HG03066 (cell line): Measurements from ENCODE around the gene DEPDC1B.
"Not testable (repeated sequence)": the region's sequence is repeated elsewhere in the genome, so short reads cannot be mapped to it uniquely, and the experiment has no call there.

ENCODE experiments used
- ATAC-seq: cut with Tn5 transposase; IDR thresholded peaks from one replicate; pipeline ENCODE4 v1.9.1; 2021; ENCODE audit warnings: low read depth; ENCODE audit not compliant: unreplicated experiment

The DEPDC1B gene

GRCh38 chr5:60699609-60700415 is at the start of gene DEPDC1B:
TSS of gene DEPDC1B (minus strand) at chr5:60700166. CDS start at chr5:60700093, 73 bp downstream.
- ATAC-seq = peak; percentile 91

- no peak for ATAC-seq
Observed at GRCh38 chr5:60744682-60745081, 44.7 kb upstream of the DEPDC1B start.

- ATAC-seq = no peak
Observed at GRCh38 chr5:60743511-60744314, 43.7 kb upstream of the DEPDC1B start.

- no peak for ATAC-seq
Observed at GRCh38 chr5:60740322-60740721, 40.4 kb upstream of the DEPDC1B start.

GRCh38 chr5:60738933-60739332 is 39.0 kb upstream of the DEPDC1B start:
- no peak for ATAC-seq

GRCh38 chr5:60738461-60738860 is 38.5 kb upstream of the DEPDC1B start:
- ATAC-seq = no peak

GRCh38 chr5:60730858-60731257 is 30.9 kb upstream of the DEPDC1B start:
- not testable (repeated sequence) for ATAC-seq

GRCh38 chr5:60727033-60727679 is 27.2 kb upstream of the DEPDC1B start:
- ATAC-seq = no peak

GRCh38 chr5:60724126-60724525 is 24.2 kb upstream of the DEPDC1B start:
- no peak for ATAC-seq

GRCh38 chr5:60722416-60722815 is 22.4 kb upstream of the DEPDC1B start:
- no peak for ATAC-seq

- ATAC-seq = no peak
Observed at GRCh38 chr5:60719329-60719728, 19.4 kb upstream of the DEPDC1B start.

- no peak for ATAC-seq
Observed at GRCh38 chr5:60718166-60718892, 18.4 kb upstream of the DEPDC1B start.

- not testable (repeated sequence) for ATAC-seq
Observed at GRCh38 chr5:60715201-60715928, 15.4 kb upstream of the DEPDC1B start.

- no peak for ATAC-seq
Observed at GRCh38 chr5:60712950-60713349, 13.0 kb upstream of the DEPDC1B start.

- ATAC-seq = not testable (repeated sequence)
Observed at GRCh38 chr5:60711892-60712291, 11.9 kb upstream of the DEPDC1B start.

- no peak for ATAC-seq
Observed at GRCh38 chr5:60710362-60710761, 10.4 kb upstream of the DEPDC1B start.

- ATAC-seq = no peak
Observed at GRCh38 chr5:60705144-60705543, 5.2 kb upstream of the DEPDC1B start.

GRCh38 chr5:60703944-60704343 is 4.0 kb upstream of the DEPDC1B start:
- ATAC-seq = no peak

- no peak for ATAC-seq
Observed at GRCh38 chr5:60701321-60701968, 1.5 kb upstream of the DEPDC1B start.
